GM19452 (cell line): ENCODE measurements around the gene GNA14.
"Not testable (repeated sequence)": the region's sequence is repeated elsewhere in the genome, so short reads cannot be mapped to it uniquely, and the experiment has no call there.

ENCODE experiments used
- ATAC-seq: cut with Tn5 transposase; IDR thresholded peaks from one replicate; pipeline ENCODE4 v1.9.1; 2021; ENCODE audit not compliant: unreplicated experiment

Gene GNA14

GRCh38 chr9:77422969-77423368 is 225.2 kb downstream of the GNA14 start:
- ATAC-seq = no peak

GRCh38 chr9:77421506-77422265 is 226.4 kb downstream of the GNA14 start:
- ATAC-seq = no peak

- ATAC-seq = no peak
Observed at GRCh38 chr9:77420641-77421040, 227.5 kb downstream of the GNA14 start.

- ATAC-seq = no peak
Observed at GRCh38 chr9:77418226-77418625, 229.9 kb downstream of the GNA14 start.

GRCh38 chr9:77417566-77417965 is 230.6 kb downstream of the GNA14 start:
- no peak for ATAC-seq

GRCh38 chr9:77408521-77408920 is 239.6 kb downstream of the GNA14 start:
- not testable (repeated sequence) for ATAC-seq

GRCh38 chr9:77403239-77403638 is 244.9 kb downstream of the GNA14 start:
- ATAC-seq = no peak

GRCh38 chr9:77402286-77402685 is 245.8 kb downstream of the GNA14 start:
- no peak for ATAC-seq

GRCh38 chr9:77399964-77400363 is 248.2 kb downstream of the GNA14 start:
- no peak for ATAC-seq

GRCh38 chr9:77398581-77398980 is 249.5 kb downstream of the GNA14 start:
- ATAC-seq = not testable (repeated sequence)

- ATAC-seq = no peak
Observed at GRCh38 chr9:77392328-77392727, 255.8 kb downstream of the GNA14 start.

- no peak for ATAC-seq
Observed at GRCh38 chr9:77391834-77392233, 256.3 kb downstream of the GNA14 start.

- no peak for ATAC-seq
Observed at GRCh38 chr9:77386187-77386586, 261.9 kb downstream of the GNA14 start.

- no peak for ATAC-seq
Observed at GRCh38 chr9:77384406-77384805, 263.7 kb downstream of the GNA14 start.

- ATAC-seq = no peak
Observed at GRCh38 chr9:77375956-77376532, 272.1 kb downstream of the GNA14 start.

GRCh38 chr9:77374266-77374665 is 273.9 kb downstream of the GNA14 start:
- no peak for ATAC-seq
